Osteoblast (primary cell): ENCODE results near the gene EPGN. TPM values are rescaled to one million over a fixed set of nuclear protein-coding genes. Genes with fewer than 3 reads are reported as not detected.
A peak's percentile ranks its signal among the peaks of the same experiment; 100 is the strongest.
"Not testable (repeated sequence)": the region's sequence is repeated elsewhere in the genome, so short reads cannot be mapped to it uniquely, and the experiment has no call there.

Source experiments
- DNase-seq: peaks from one replicate; pipeline ENCODE4 v3.0.0; 2011; ENCODE audit warnings: low spot score, mixed read lengths; ENCODE audit not compliant: insufficient read length; ENCODE audit errors: missing footprints
- H2AFZ ChIP-seq: 2 replicates; pipeline ENCODE4 v1.6.0; 2011; ENCODE audit warnings: mild to moderate bottlenecking, low read length
- H3K27ac ChIP-seq: 2 replicates; pipeline ENCODE4 v1.5.1; 2011; ENCODE audit warnings: mild to moderate bottlenecking, low read depth, low read length, moderate library complexity
- H3K27me3 ChIP-seq: 2 replicates; pipeline ENCODE4 v1.6.0; 2012; ENCODE audit warnings: mild to moderate bottlenecking, control low read depth, inconsistent platforms, low read length, moderate library complexity; ENCODE audit not compliant: insufficient read depth
- H3K36me3 ChIP-seq: 2 replicates; pipeline ENCODE4 v1.5.1; 2011; ENCODE audit warnings: mild to moderate bottlenecking, low read length, control low read depth, moderate library complexity; ENCODE audit not compliant: insufficient read depth
- H3K4me1 ChIP-seq: 2 replicates; pipeline ENCODE4 v1.5.1; 2011; ENCODE audit warnings: mild to moderate bottlenecking, low read length, control low read depth, moderate library complexity; ENCODE audit not compliant: insufficient read depth
- H3K4me2 ChIP-seq: 2 replicates; pipeline ENCODE4 v1.6.0; 2011; ENCODE audit warnings: mild to moderate bottlenecking, low read length; ENCODE audit not compliant: insufficient read depth
- H3K4me3 ChIP-seq: fragments of 200-600 bp; sonication (generic); 3 replicates; pipeline ENCODE4 v1.5.1; 2012; ENCODE audit warnings: mild to moderate bottlenecking, low read length, inconsistent platforms; ENCODE audit not compliant: insufficient read depth
- H3K79me2 ChIP-seq: 2 replicates; pipeline ENCODE4 v1.6.0; 2012; ENCODE audit warnings: mild to moderate bottlenecking, low read length, control low read depth, inconsistent platforms; ENCODE audit not compliant: insufficient read depth
- H3K9me3 ChIP-seq: 2 replicates; pipeline ENCODE4 v1.5.1; 2011; ENCODE audit warnings: low read depth, low read length, control low read depth
- H4K20me1 ChIP-seq: 2 replicates; pipeline ENCODE4 v1.6.0; 2012; ENCODE audit warnings: mild to moderate bottlenecking, low read length, control low read depth; ENCODE audit not compliant: insufficient read depth
- CTCF ChIP-seq: IDR thresholded peaks from 2 replicates; pipeline ENCODE4 v1.5.1; 2011; ENCODE audit warnings: mild to moderate bottlenecking, low read depth, low read length, moderate library complexity; ENCODE audit errors: extremely low read depth
- total RNA-seq: library from RNA; depleted of rRNA; stranded (reverse); fragments of >200 nt; gene quantifications from 2 replicates; pipeline ENCODE4 v1.2.3, GENCODE V29; 2012

The EPGN gene
- total RNA-seq, 1 donor: 1.1 TPM

- H3K4me2 ChIP-seq: no peak overlapping the region
- no peak for TF ChIP-seq CTCF
- H4K20me1 ChIP-seq: no peaks in the 10 kb centered on the region
- no peak overlapping the region for H3K27ac ChIP-seq
- H3K36me3 ChIP-seq: no peaks in the 10 kb centered on the region
- H3K9me3 ChIP-seq: no peaks in the 10 kb centered on the region
- no peaks in the 10 kb centered on the region for H3K4me1 ChIP-seq
- no peaks in the 10 kb centered on the region for H3K27me3 ChIP-seq
- no peak overlapping the region for H2AFZ ChIP-seq
- H3K4me3 ChIP-seq: no peak overlapping the region
- DNase-seq: no peak
- H3K79me2 ChIP-seq: no peaks in the 10 kb centered on the region
These were observed 27.2 kb downstream of the EPGN start for GRCh38 chr4:74335341-74336021.

GRCh38 chr4:74338792-74339333 is 30.6 kb downstream of the EPGN start:
- Histone ChIP-seq H3K27me3 (no peaks in the 10 kb centered on the region), H3K27ac (no peak overlapping the region), H3K79me2 (no peaks in the 10 kb centered on the region), H4K20me1 (no peaks in the 10 kb centered on the region), H3K4me3 (no peak overlapping the region), H2AFZ (no peak overlapping the region), H3K9me3 (no peaks in the 10 kb centered on the region), H3K4me1 (no peaks in the 10 kb centered on the region), H3K4me2 (no peak overlapping the region), H3K36me3 (no peaks in the 10 kb centered on the region)
- TF ChIP-seq CTCF: no peak
- no peak for DNase-seq

GRCh38 chr4:74339501-74339900 is 31.2 kb downstream of the EPGN start:
- Histone ChIP-seq H3K36me3 (no peaks in the 10 kb centered on the region), H3K4me3 (no peak overlapping the region), H3K4me2 (no peak overlapping the region), H3K9me3 (no peaks in the 10 kb centered on the region), H4K20me1 (no peaks in the 10 kb centered on the region), H3K79me2 (no peaks in the 10 kb centered on the region), H3K27ac (no peak overlapping the region), H2AFZ (peak overlapping the region; percentile 15), H3K27me3 (no peaks in the 10 kb centered on the region), H3K4me1 (no peaks in the 10 kb centered on the region)
- no peak for TF ChIP-seq CTCF
- no peak for DNase-seq

GRCh38 chr4:74340421-74340820 is 32.2 kb downstream of the EPGN start:
- not testable (repeated sequence) for H4K20me1 ChIP-seq, H2AFZ ChIP-seq, DNase-seq, H3K9me3 ChIP-seq, H3K4me3 ChIP-seq, H3K27me3 ChIP-seq, H3K36me3 ChIP-seq, H3K4me2 ChIP-seq, H3K79me2 ChIP-seq, H3K4me1 ChIP-seq, H3K27ac ChIP-seq
